ENCODE results near the gene BLM.

DNA sequence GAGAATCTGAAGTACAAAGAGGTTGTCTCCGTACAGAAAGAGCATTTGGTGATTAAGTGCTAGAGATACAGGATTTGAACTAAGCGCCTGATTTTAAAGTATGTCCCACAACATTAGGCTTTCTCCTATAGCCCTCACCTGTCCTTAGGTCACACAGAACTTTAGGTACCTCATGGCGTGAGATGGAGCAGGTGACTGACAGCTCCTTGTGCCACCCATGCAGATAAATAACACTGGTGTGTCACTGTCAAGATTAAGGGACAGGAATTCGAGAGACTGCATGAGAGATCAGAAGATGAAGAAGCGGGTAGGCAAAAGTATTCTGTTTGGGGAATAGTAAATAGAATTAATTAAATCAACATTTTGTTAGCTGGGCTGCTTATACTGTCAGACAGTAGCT is 1.1 kb downstream of the BLM start:
- no peak for TF ChIP-seq POLR2A (IDR thresholded peaks at IDR 0.05; ENCODE audit: low read depth, low read length)
- 0 out of 2 replicates have a peak, but pooled peaks have one; percentile 23 for TF ChIP-seq POLR2AphosphoS5 (IDR thresholded peaks at IDR 0.05; ENCODE audit: low read depth, low read length)

Data from GM12892 (cell line).